Esophagus muscularis mucosa (tissue), 4 donors: ENCODE data around the gene ZDHHC24. TPM values are rescaled to one million over a fixed set of nuclear protein-coding genes. Genes with fewer than 3 reads are reported as not detected.
"Not testable (repeated sequence)": the region's sequence is repeated elsewhere in the genome, so short reads cannot be mapped to it uniquely, and the experiment has no call there.

Experiments
- DNase-seq: peaks from one replicate; pipeline ENCODE4 v3.0.0-alpha.2; 2017; ENCODE audit errors: extremely low spot score
- H3K27ac ChIP-seq, 4 donors: fragments of 200-600 bp; sonication (generic); replicated peaks in 1 of 4; 1 replicate in 3 of 4; 2 replicates in 1 of 4; pipeline ENCODE4 v1.5.1; 2016 to 2019; ENCODE audit warnings: mild to moderate bottlenecking in 1 of 4
- H3K27me3 ChIP-seq, 4 donors: fragments of 200-600 bp; sonication (generic); one replicate each; pipeline versions ENCODE4 v1.5.1 to v1.6.0; 2016 to 2019
- H3K36me3 ChIP-seq, 4 donors: fragments of 200-600 bp; sonication (generic); one replicate each; pipeline ENCODE4 v1.5.1; 2016 to 2019
- H3K4me1 ChIP-seq, 4 donors: fragments of 200-600 bp; sonication (generic); one replicate each; pipeline ENCODE4 v1.5.1; 2016 to 2019
- H3K4me3 ChIP-seq, 4 donors: fragments of 200-600 bp; sonication (generic); 1 replicate in 2 of 4; 2 replicates in 2 of 4; pipeline ENCODE4 v1.5.1; 2016 to 2019; ENCODE audit warnings: mild to moderate bottlenecking in 4 of 4, moderate library complexity in 1 of 4
- H3K9me3 ChIP-seq, 4 donors: fragments of 200-600 bp; sonication (generic); 1 replicate in 3 of 4; 2 replicates in 1 of 4; pipeline ENCODE4 v1.5.1; 2016 to 2019
- CTCF ChIP-seq, 3 experiments: fragments of 200-600 bp in 2 of 3; fragments of 450-650 bp in 1 of 3; sonication (generic) in 2 of 3; IDR thresholded peaks; one replicate each; pipeline ENCODE4 v1.5.1; 2017 to 2019; ENCODE audit warnings: antibody characterized with exemption in 3 of 3, mild to moderate bottlenecking in 2 of 3, moderate library complexity in 1 of 3
- EP300 ChIP-seq: sonication (generic); formaldehyde crosslinking; IDR thresholded peaks from one replicate; pipeline ENCODE4 v1.6.1; 2017; ENCODE audit warnings: antibody characterized with exemption
- POLR2A ChIP-seq: fragments of 450-650 bp; IDR thresholded peaks from one replicate; pipeline ENCODE4 v1.6.1; 2017; ENCODE audit warnings: antibody characterized with exemption, moderate library complexity, mild to moderate bottlenecking, low read depth
- POLR2AphosphoS5 ChIP-seq, 2 donors: sonication (generic); formaldehyde crosslinking; IDR thresholded peaks; one replicate each; pipeline ENCODE4 v1.6.1; 2017; ENCODE audit warnings: antibody characterized with exemption in 2 of 2
- WGBS: methylation state at CpG from one replicate; pipeline ENCODE4 v1.1.5; 2018; 5-methylcytosine and 5-hydroxymethylcytosine counted together
- intact Hi-C: fragments of 100-400 bp; cut with DNase I; formaldehyde crosslinking; loops from one replicate; pipeline ENCODE4 v1.15.1; 2023
- total RNA-seq, 4 donors: library from RNA; depleted of rRNA; stranded (reverse); fragments of >200 nt; gene quantifications; one replicate each; pipeline versions ENCODE4 v1.1.0 to v1.2.1, GENCODE V29; 2016

The ZDHHC24 gene
- total RNA-seq, 4 donors from 2014 or later = 7.6 to 16.2 (median 12.2) TPM

GRCh38 chr11:66592457-66593302 lies 46.8 kb upstream of the ZDHHC24 start, which contains the start of the genes CCDC87 and CCS:
Gene CCDC87, minus strand, starts transcription at chr11:66593063. Its CDS starts 48 bp downstream, at chr11:66593015.
Gene CCS, plus strand, starts transcription at chr11:66593185. Its CDS starts 77 bp downstream, at chr11:66593262.
- Histone ChIP-seq H3K27ac (peak within 1 kb of the TSS; percentile 78 to 86 (median 80)), H3K36me3 (no peaks in the 10 kb centered on the region), H3K4me3 (peak within 1 kb of the TSS; percentile 60 to 78 (median 68)), H3K27me3 (no peaks in the 10 kb centered on the region), H3K9me3 (no peaks in the 10 kb centered on the region), H3K4me1 (peaks cover 26 to 52% (median 39%) of the 10 kb centered on the region in 4 donors)
- WGBS = 23% methylated on average over 28 of the region's 68 CpGs
- peak; percentile 99 for DNase-seq
- intact Hi-C loops = loop anchor here (5.0 kb wide), 1 partner anchor 85 kb away; the partner anchor contains the start of gene RBM4B
- TF ChIP-seq POLR2AphosphoS5 (IDR thresholded peaks at IDR 0.05) = peak; percentile 97 to 99
- peak; percentile 70 to 77 (median 74) for TF ChIP-seq CTCF (IDR thresholded peaks at IDR 0.05)
- TF ChIP-seq EP300 = no peak
- TF ChIP-seq POLR2A = peak; percentile 74

GRCh38 chr11:66591175-66591574 lies 45.3 kb upstream of the ZDHHC24 start:
- TF ChIP-seq EP300 = no peak
- no peak for TF ChIP-seq POLR2A
- no peak for TF ChIP-seq CTCF (IDR thresholded peaks at IDR 0.05)
- TF ChIP-seq POLR2AphosphoS5 (IDR thresholded peaks at IDR 0.05) = no peak
- Histone ChIP-seq H3K4me1 (peaks cover 26 to 39% (median 37%) of the 10 kb centered on the region in 4 donors), H3K9me3 (no peaks in the 10 kb centered on the region), H3K36me3 (no peaks in the 10 kb centered on the region), H3K4me3 (no peak overlapping the region), H3K27ac (no peak overlapping the region), H3K27me3 (no peaks in the 10 kb centered on the region)
- no peak for DNase-seq
- intact Hi-C loops = loop anchor here (5.0 kb wide), 1 partner anchor 86 kb away; the partner anchor contains the start of gene RBM4B
- WGBS = 100% methylated on average over 2 of the region's 2 CpGs

GRCh38 chr11:66589996-66590675 lies 44.3 kb upstream of the ZDHHC24 start:
- WGBS = 99% methylated on average over 7 of the region's 7 CpGs

GRCh38 chr11:66589315-66589714 lies 43.5 kb upstream of the ZDHHC24 start:
- H3K4me3 ChIP-seq, H3K36me3 ChIP-seq, intact Hi-C loops, DNase-seq, H3K9me3 ChIP-seq, H3K27me3 ChIP-seq, H3K27ac ChIP-seq: not testable (repeated sequence)
- 70% methylated on average over 2 of the region's 2 CpGs for WGBS
- H3K4me1 ChIP-seq = peaks cover 10 to 21% (median 18%) of the 10 kb centered on the region in 4 donors

More at GRCh38 chr11:66589996-66590675, 44.3 kb upstream of the ZDHHC24 start:
- DNase-seq = no peak
- Histone ChIP-seq H3K9me3 (no peaks in the 10 kb centered on the region), H3K27ac (no peak overlapping the region), H3K4me3 (no peak overlapping the region), H3K4me1 (peaks cover 18 to 30% (median 27%) of the 10 kb centered on the region in 4 donors), H3K36me3 (no peaks in the 10 kb centered on the region), H3K27me3 (no peaks in the 10 kb centered on the region)
- intact Hi-C loops = loop anchor here (5.0 kb wide), 1 partner anchor 87 kb away; the partner anchor contains the start of gene RBM4B
- TF ChIP-seq POLR2A = no peak
- no peak for TF ChIP-seq CTCF (IDR thresholded peaks at IDR 0.05)
- no peak for TF ChIP-seq POLR2AphosphoS5 (IDR thresholded peaks at IDR 0.05)
- no peak for TF ChIP-seq EP300

GRCh38 chr11:66586136-66586535 lies 40.3 kb upstream of the ZDHHC24 start:
- WGBS = 79% methylated on average over 2 of the region's 2 CpGs
- intact Hi-C loops = no loop called here
- DNase-seq = no peak
- Histone ChIP-seq H3K4me1 (no peaks in the 10 kb centered on the region), H3K9me3 (peaks cover 0 to 7% (median 0%) of the 10 kb centered on the region in 4 donors), H3K27ac (no peak overlapping the region), H3K27me3 (no peaks in the 10 kb centered on the region), H3K36me3 (no peaks in the 10 kb centered on the region), H3K4me3 (no peak overlapping the region)
- TF ChIP-seq CTCF (IDR thresholded peaks at IDR 0.05) = no peak
- no peak for TF ChIP-seq POLR2A
- TF ChIP-seq POLR2AphosphoS5 (IDR thresholded peaks at IDR 0.05) = no peak
- TF ChIP-seq EP300 = no peak

GRCh38 chr11:66585447-66585846 lies 39.6 kb upstream of the ZDHHC24 start:
- H3K4me1 ChIP-seq, intact Hi-C loops, H3K27me3 ChIP-seq, H3K9me3 ChIP-seq, H3K27ac ChIP-seq, DNase-seq, H3K36me3 ChIP-seq, H3K4me3 ChIP-seq: not testable (repeated sequence)
- 77% methylated on average over 1 of the region's 1 CpG for WGBS

GRCh38 chr11:66582565-66583147 lies 36.8 kb upstream of the ZDHHC24 start:
- H3K4me3 ChIP-seq, H3K4me1 ChIP-seq, intact Hi-C loops, H3K9me3 ChIP-seq, H3K27me3 ChIP-seq, H3K36me3 ChIP-seq, H3K27ac ChIP-seq, DNase-seq: not testable (repeated sequence)
- WGBS = 93% methylated on average over 3 of the region's 3 CpGs
